Measurements from ENCODE around the gene CDH16. TPM values are rescaled to one million over a fixed set of nuclear protein-coding genes. Genes with fewer than 3 reads are reported as not detected.
"Not testable (repeated sequence)": the region's sequence is repeated elsewhere in the genome, so short reads cannot be mapped to it uniquely, and the experiment has no call there.

Gene CDH16
- total and polyA plus RNA-seq, 2 donors (not counting 1 experiment from before 2014, with no cell fraction given), result not detected

- Histone ChIP-seq H3K9ac (ENCODE audit: insufficient read depth, low read length) (no peak overlapping the region), H3K27ac (ENCODE audit: insufficient read depth, low read length) (no peak overlapping the region), H3K9me3 (ENCODE audit: control insufficient read depth, insufficient read depth, low read depth, low read length) (no peaks in the 10 kb centered on the region), H3K4me1 (ENCODE audit: control insufficient read depth, extremely low read depth, insufficient read depth, low read length) (no peaks in the 10 kb centered on the region), H3K4me2 (ENCODE audit: extremely low read depth, insufficient read depth, low read length) (no peak overlapping the region), H3K36me3 (ENCODE audit: control insufficient read depth, insufficient read depth, low read length) (peaks cover 13% of the 10 kb centered on the region), H4K20me1 (ENCODE audit: control insufficient read depth, extremely low read depth, insufficient read depth, low read length) (no peaks in the 10 kb centered on the region), H3K4me3 (replicated peaks in 1 of 4; ENCODE audit: control extremely low read depth in 1 of 4, insufficient read depth in 1 of 4, low read depth in 3 of 4, low read length in 4 of 4) (no peak overlapping the region), H3K79me2 (ENCODE audit: control insufficient read depth, insufficient read depth, low read length) (no peaks in the 10 kb centered on the region), H2AFZ (ENCODE audit: low read length) (no peak overlapping the region), H3K27me3 (ENCODE audit: control insufficient read depth, insufficient read depth, low read length) (peaks cover 10% of the 10 kb centered on the region)
- DNase-seq (ENCODE audit: low read depth in 2 of 2), result no peak
- TF ChIP-seq EZH2 (IDR thresholded peaks at IDR 0.05; ENCODE audit: low read length, missing control alignments) (no peak), CTCF (conservative IDR thresholded peaks at IDR 0.05 in 1 of 2, IDR thresholded peaks at IDR 0.05 in 1 of 2; ENCODE audit: low read depth in 1 of 2, low read length in 2 of 2) (no peak)
Measured at GRCh38 chr16:66946974-66947301, 28.3 kb upstream of the CDH16 start.

GRCh38 chr16:66946541-66946940 is 27.9 kb upstream of the CDH16 start:
- Histone ChIP-seq H2AFZ (ENCODE audit: low read length) (no peak overlapping the region), H3K9ac (ENCODE audit: insufficient read depth, low read length) (no peak overlapping the region), H3K4me2 (ENCODE audit: extremely low read depth, insufficient read depth, low read length) (no peak overlapping the region), H3K79me2 (ENCODE audit: control insufficient read depth, insufficient read depth, low read length) (no peaks in the 10 kb centered on the region), H3K9me3 (ENCODE audit: control insufficient read depth, insufficient read depth, low read depth, low read length) (no peaks in the 10 kb centered on the region), H3K27ac (ENCODE audit: insufficient read depth, low read length) (no peak overlapping the region), H3K4me3 (replicated peaks in 1 of 4; ENCODE audit: control extremely low read depth in 1 of 4, insufficient read depth in 1 of 4, low read depth in 3 of 4, low read length in 4 of 4) (no peak overlapping the region), H4K20me1 (ENCODE audit: control insufficient read depth, extremely low read depth, insufficient read depth, low read length) (no peaks in the 10 kb centered on the region), H3K36me3 (ENCODE audit: control insufficient read depth, insufficient read depth, low read length) (peaks cover 15% of the 10 kb centered on the region), H3K27me3 (ENCODE audit: control insufficient read depth, insufficient read depth, low read length) (peaks cover 10% of the 10 kb centered on the region), H3K4me1 (ENCODE audit: control insufficient read depth, extremely low read depth, insufficient read depth, low read length) (no peaks in the 10 kb centered on the region)
- DNase-seq (ENCODE audit: low read depth in 2 of 2), result no peak
- TF ChIP-seq EZH2 (IDR thresholded peaks at IDR 0.05; ENCODE audit: low read length, missing control alignments), result no peak
- no peak for TF ChIP-seq CTCF (conservative IDR thresholded peaks at IDR 0.05 in 1 of 2, IDR thresholded peaks at IDR 0.05 in 1 of 2; ENCODE audit: low read depth in 1 of 2, low read length in 2 of 2)

GRCh38 chr16:66945939-66946338 is 27.3 kb upstream of the CDH16 start:
- Histone ChIP-seq H3K4me2 (ENCODE audit: extremely low read depth, insufficient read depth, low read length) (no peak overlapping the region), H3K36me3 (ENCODE audit: control insufficient read depth, insufficient read depth, low read length) (peaks cover 16% of the 10 kb centered on the region), H2AFZ (ENCODE audit: low read length) (no peak overlapping the region), H3K9ac (ENCODE audit: insufficient read depth, low read length) (no peak overlapping the region), H3K27me3 (ENCODE audit: control insufficient read depth, insufficient read depth, low read length) (peaks cover 10% of the 10 kb centered on the region), H3K4me3 (replicated peaks in 1 of 4; ENCODE audit: control extremely low read depth in 1 of 4, insufficient read depth in 1 of 4, low read depth in 3 of 4, low read length in 4 of 4) (no peak overlapping the region), H3K9me3 (ENCODE audit: control insufficient read depth, insufficient read depth, low read depth, low read length) (no peaks in the 10 kb centered on the region), H4K20me1 (ENCODE audit: control insufficient read depth, extremely low read depth, insufficient read depth, low read length) (no peaks in the 10 kb centered on the region), H3K27ac (ENCODE audit: insufficient read depth, low read length) (no peak overlapping the region), H3K79me2 (ENCODE audit: control insufficient read depth, insufficient read depth, low read length) (no peaks in the 10 kb centered on the region), H3K4me1 (ENCODE audit: control insufficient read depth, extremely low read depth, insufficient read depth, low read length) (no peaks in the 10 kb centered on the region)
- TF ChIP-seq EZH2 (IDR thresholded peaks at IDR 0.05; ENCODE audit: low read length, missing control alignments) (no peak), CTCF (conservative IDR thresholded peaks at IDR 0.05 in 1 of 2, IDR thresholded peaks at IDR 0.05 in 1 of 2; ENCODE audit: low read depth in 1 of 2, low read length in 2 of 2) (no peak)
- no peak for DNase-seq (ENCODE audit: low read depth in 2 of 2)

GRCh38 chr16:66944971-66945370 is 26.3 kb upstream of the CDH16 start:
- not testable (repeated sequence) for DNase-seq (ENCODE audit: low read depth in 2 of 2)

More at GRCh38 chr16:66944971-66945370, 26.3 kb upstream of the CDH16 start:
- not testable (repeated sequence) for H3K27ac ChIP-seq (ENCODE audit: insufficient read depth, low read length); H4K20me1 ChIP-seq (ENCODE audit: control insufficient read depth, extremely low read depth, insufficient read depth, low read length); H3K27me3 ChIP-seq (ENCODE audit: control insufficient read depth, insufficient read depth, low read length); H3K4me3 ChIP-seq (replicated peaks in 1 of 4; ENCODE audit: control extremely low read depth in 1 of 4, insufficient read depth in 1 of 4, low read depth in 3 of 4, low read length in 4 of 4); H3K79me2 ChIP-seq (ENCODE audit: control insufficient read depth, insufficient read depth, low read length); H3K4me2 ChIP-seq (ENCODE audit: extremely low read depth, insufficient read depth, low read length); H2AFZ ChIP-seq (ENCODE audit: low read length); H3K9me3 ChIP-seq (ENCODE audit: control insufficient read depth, insufficient read depth, low read depth, low read length); H3K9ac ChIP-seq (ENCODE audit: insufficient read depth, low read length); H3K4me1 ChIP-seq (ENCODE audit: control insufficient read depth, extremely low read depth, insufficient read depth, low read length)
- peaks cover 21% of the 10 kb centered on the region for H3K36me3 ChIP-seq (ENCODE audit: control insufficient read depth, insufficient read depth, low read length)

All from fibroblast of lung (primary cell).